T-helper 1 cell treated with Interleukin-12 subunit alpha and Interleukin-12 subunit beta and Interleukin-4 antibody, amounts not matched to agents 30 μg/mL and 1 μg/mL, for 36 hours (primary cell): Measurements from ENCODE around the gene SLC35D1.
A peak's percentile ranks its signal among the peaks of the same experiment; 100 is the strongest.
"Not testable (repeated sequence)": the region's sequence is repeated elsewhere in the genome, so short reads cannot be mapped to it uniquely, and the experiment has no call there.

ENCODE experiments used
- H3K27ac Mint-ChIP-seq: one replicate; pipeline ENCODE4 v1.8.0; 2021; ENCODE audit warnings: mild to moderate bottlenecking, mixed read lengths
- H3K27me3 Mint-ChIP-seq: one replicate; pipeline ENCODE4 v1.8.0; 2021; ENCODE audit warnings: low read depth, mixed read lengths
- H3K36me3 Mint-ChIP-seq: one replicate; pipeline ENCODE4 v1.8.0; 2021; ENCODE audit warnings: low read depth, mixed read lengths
- H3K4me1 Mint-ChIP-seq: one replicate; pipeline ENCODE4 v1.8.0; 2021; ENCODE audit warnings: low read depth, mixed read lengths
- H3K4me3 Mint-ChIP-seq: one replicate; pipeline ENCODE4 v1.8.0; 2021; ENCODE audit warnings: mild to moderate bottlenecking, moderate library complexity, mixed read lengths
- H3K9me3 Mint-ChIP-seq: one replicate; pipeline ENCODE4 v1.8.0; 2021; ENCODE audit warnings: mixed read lengths

Gene SLC35D1

DNA sequence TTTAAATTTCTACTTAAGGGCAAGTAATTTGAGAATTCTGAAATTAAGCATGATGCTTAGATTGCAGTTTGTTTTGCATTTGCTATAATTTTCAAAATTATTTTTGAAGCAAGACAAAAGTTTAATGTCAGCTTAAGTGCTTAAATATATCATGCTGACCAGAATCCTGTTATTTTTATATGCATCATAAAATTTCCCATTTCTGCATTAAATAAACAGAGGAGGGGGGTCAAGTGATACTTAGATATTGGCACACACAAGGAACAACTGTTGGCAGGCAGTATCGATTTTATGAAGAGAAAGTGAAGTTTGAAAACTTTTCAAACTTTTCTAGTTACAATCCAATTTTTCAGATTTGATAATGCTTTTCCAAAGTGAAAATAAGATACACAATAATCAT lies 68.1 kb downstream of the SLC35D1 start:
- no peaks in the 10 kb centered on the region for H3K27me3 Mint-ChIP-seq
- peaks cover 30% of the 10 kb centered on the region for H3K36me3 Mint-ChIP-seq
- no peak overlapping the region for H3K27ac Mint-ChIP-seq
- H3K9me3 Mint-ChIP-seq, result no peaks in the 10 kb centered on the region
- H3K4me1 Mint-ChIP-seq, result peaks cover 20% of the 10 kb centered on the region
- H3K4me3 Mint-ChIP-seq, result no peak overlapping the region

DNA sequence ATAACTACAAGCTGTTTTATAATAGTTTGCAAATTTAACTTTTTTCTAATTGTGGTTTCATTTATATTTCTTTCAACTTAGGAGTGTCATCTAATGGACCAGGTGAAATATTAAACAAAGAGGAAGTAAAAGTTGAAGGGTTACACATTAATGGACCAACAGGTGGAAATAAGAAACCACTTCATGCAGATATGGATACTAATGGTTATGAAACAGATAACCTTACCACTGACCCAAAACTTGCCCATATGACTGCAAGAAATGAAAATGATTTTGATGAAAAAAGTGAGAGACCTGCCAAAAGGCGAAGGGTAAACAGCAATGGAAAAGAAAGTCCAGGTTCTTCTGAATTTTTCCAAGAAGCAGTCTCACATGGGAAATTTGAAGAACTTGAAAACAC lies 69.5 kb downstream of the SLC35D1 start:
- peaks cover 22% of the 10 kb centered on the region for H3K4me1 Mint-ChIP-seq
- peaks cover 32% of the 10 kb centered on the region for H3K36me3 Mint-ChIP-seq
- no peaks in the 10 kb centered on the region for H3K27me3 Mint-ChIP-seq
- peak overlapping the region; percentile 38 for H3K27ac Mint-ChIP-seq
- no peaks in the 10 kb centered on the region for H3K9me3 Mint-ChIP-seq
- no peak overlapping the region for H3K4me3 Mint-ChIP-seq

DNA sequence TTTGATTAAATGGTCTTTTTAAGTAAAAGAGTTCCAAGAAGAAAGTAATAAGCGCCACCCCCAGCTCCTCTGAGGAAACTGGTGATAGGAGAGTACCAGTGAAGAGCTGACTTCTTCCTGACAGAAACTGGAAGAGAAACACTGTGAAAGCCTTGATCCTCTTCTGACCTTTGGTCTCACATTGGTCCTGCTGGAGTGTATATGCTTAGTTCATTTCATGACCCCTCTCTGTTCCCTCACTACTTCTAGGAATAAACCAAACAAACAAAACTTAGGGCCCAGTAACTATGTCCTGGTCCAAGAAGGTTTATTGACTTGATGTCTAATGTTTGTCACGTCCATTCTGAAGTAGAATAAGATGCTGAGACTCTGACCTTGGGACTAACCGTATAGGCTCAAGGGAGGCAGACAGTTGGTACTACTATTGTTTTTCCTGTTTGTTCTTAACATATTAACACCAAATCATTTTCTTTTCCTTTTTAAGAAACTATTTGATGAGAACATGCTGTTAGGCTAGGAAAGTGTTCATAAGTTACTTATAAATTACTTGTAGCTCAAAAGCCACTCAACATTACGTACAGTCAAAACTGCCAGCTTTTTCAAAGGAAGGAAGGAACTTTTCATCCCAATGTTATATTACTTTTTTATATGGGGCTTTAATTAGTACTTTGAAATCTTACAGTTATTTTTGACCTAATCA lies 71.2 kb downstream of the SLC35D1 start:
- Mint-ChIP-seq H3K4me3 (no peak overlapping the region), H3K27ac (no peak overlapping the region), H3K9me3 (no peaks in the 10 kb centered on the region), H3K4me1 (peaks cover 22% of the 10 kb centered on the region), H3K36me3 (peaks cover 36% of the 10 kb centered on the region), H3K27me3 (no peaks in the 10 kb centered on the region)

DNA sequence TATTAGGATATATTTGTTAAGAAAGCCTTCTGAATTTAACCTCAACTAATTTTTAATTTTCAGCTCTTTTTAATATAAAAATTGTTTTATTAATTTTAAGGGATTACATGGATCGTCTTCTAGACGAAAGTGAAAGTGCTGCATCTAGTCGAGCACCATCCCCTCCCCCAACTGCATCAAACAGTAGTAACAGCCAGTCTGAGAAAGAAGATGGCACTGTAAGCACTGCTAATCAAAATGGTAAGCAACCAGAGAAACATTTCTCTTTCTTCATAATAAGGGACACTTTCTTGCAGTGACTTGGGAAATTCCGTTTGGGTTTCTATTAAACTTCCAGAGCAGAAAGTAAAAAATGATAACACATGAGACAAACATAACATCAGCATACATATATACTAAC lies 72.3 kb downstream of the SLC35D1 start:
- Mint-ChIP-seq H3K36me3 (peaks cover 39% of the 10 kb centered on the region), H3K27ac (peak overlapping the region; percentile 83), H3K9me3 (no peaks in the 10 kb centered on the region), H3K4me1 (peaks cover 22% of the 10 kb centered on the region), H3K4me3 (peak overlapping the region; percentile 73), H3K27me3 (no peaks in the 10 kb centered on the region)

DNA sequence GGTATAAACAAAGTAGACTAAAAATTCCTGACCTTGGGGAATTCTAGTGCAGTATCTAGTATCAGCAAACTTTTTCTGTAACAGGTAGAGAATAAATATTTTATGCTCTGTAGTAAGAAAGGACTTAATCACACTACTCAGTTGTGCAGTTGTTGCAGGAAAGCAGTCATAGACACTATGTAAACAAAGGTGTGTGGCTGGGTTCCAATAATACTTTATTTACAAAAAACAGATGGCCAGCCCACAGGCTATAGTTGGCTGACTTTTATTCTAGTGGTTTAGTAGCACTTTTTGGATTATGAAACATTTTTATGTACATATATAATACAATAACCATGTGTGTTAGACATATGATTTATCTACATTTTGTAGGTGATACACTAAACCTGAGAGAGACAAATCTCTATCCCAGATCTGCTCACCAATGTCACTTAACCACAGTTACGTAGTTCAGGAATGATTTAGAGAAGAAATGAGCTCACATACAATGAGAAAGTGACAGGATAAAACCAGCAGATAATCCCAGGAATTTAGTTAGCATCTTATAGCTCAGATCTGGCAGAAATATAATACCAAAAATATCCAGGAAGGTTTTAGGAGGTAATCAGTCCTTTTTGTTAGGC lies 73.1 kb downstream of the SLC35D1 start:
- peak overlapping the region; percentile 73 for H3K4me3 Mint-ChIP-seq
- H3K27ac Mint-ChIP-seq, result peak overlapping the region; percentile 83
- H3K27me3 Mint-ChIP-seq, result no peaks in the 10 kb centered on the region
- no peaks in the 10 kb centered on the region for H3K9me3 Mint-ChIP-seq
- H3K4me1 Mint-ChIP-seq, result peaks cover 22% of the 10 kb centered on the region
- H3K36me3 Mint-ChIP-seq, result peaks cover 40% of the 10 kb centered on the region

DNA sequence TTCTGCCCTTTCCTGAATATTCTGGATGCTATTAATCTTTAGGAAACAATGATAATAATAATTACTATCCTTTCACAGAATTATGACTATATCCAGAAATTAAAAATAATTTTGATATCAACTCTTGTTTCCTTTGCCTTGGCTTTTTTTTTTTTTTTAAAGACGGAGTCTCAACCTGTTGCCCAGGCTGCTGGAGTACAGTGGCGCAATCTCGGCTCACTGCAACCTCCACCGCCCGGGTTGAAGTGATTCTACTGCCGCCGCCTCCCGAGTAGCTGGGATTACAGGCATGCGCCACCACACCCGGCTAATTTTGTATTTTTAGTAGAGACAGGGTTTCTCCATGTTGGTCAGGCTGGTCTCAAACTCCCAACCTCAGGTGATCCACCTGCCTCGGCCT lies 74.3 kb downstream of the SLC35D1 start:
- Mint-ChIP-seq H3K4me1 (peaks cover 25% of the 10 kb centered on the region), H3K36me3 (peaks cover 43% of the 10 kb centered on the region)
- not testable (repeated sequence) for H3K27ac Mint-ChIP-seq, H3K4me3 Mint-ChIP-seq, H3K9me3 Mint-ChIP-seq, H3K27me3 Mint-ChIP-seq

DNA sequence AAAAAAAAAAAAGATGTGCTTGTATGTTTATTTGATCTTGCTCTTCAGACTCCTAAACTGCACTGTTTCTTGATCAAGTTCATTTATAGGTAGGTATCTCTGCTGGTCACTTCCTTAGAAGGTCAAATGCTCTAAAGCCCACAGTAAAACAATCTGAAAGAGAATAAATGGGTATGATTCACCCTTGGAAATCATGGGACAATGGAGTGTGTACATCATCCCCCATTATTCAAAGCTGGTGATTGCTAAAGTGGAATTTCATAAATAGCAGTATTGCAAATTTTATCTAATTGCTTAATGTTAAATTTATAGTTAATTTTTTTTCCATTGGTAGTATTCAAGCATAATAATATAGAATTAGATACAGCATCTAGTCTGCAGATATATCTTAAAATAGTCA lies 75.7 kb downstream of the SLC35D1 start:
- H3K36me3 Mint-ChIP-seq, result peaks cover 38% of the 10 kb centered on the region
- H3K4me1 Mint-ChIP-seq, result peaks cover 24% of the 10 kb centered on the region
- peak overlapping the region; percentile 29 for H3K27ac Mint-ChIP-seq
- no peaks in the 10 kb centered on the region for H3K9me3 Mint-ChIP-seq
- no peaks in the 10 kb centered on the region for H3K27me3 Mint-ChIP-seq
- H3K4me3 Mint-ChIP-seq, result no peak overlapping the region

DNA sequence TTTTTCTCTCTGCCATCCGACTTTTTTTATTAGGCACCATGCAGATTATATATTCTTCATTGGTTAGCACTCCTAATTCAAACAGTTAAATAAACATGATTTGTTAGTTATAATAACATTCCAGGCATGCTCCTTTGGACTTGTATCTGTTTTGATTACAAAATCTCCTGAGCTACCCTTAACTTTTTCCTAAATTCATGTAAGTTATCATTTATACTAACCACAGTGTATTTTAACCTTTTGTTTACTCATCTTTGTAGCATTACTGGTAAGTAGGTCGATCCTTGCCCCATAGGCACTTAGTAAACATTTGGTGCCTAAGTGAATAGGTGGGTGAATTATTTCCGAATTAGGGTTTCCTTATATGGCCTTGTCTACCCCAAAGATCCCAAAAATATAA lies 85.4 kb downstream of the SLC35D1 start:
- Mint-ChIP-seq H3K27me3 (no peaks in the 10 kb centered on the region), H3K27ac (no peak overlapping the region), H3K36me3 (peaks cover 57% of the 10 kb centered on the region), H3K4me3 (no peak overlapping the region), H3K9me3 (peaks cover 15% of the 10 kb centered on the region), H3K4me1 (peaks cover 12% of the 10 kb centered on the region)

DNA sequence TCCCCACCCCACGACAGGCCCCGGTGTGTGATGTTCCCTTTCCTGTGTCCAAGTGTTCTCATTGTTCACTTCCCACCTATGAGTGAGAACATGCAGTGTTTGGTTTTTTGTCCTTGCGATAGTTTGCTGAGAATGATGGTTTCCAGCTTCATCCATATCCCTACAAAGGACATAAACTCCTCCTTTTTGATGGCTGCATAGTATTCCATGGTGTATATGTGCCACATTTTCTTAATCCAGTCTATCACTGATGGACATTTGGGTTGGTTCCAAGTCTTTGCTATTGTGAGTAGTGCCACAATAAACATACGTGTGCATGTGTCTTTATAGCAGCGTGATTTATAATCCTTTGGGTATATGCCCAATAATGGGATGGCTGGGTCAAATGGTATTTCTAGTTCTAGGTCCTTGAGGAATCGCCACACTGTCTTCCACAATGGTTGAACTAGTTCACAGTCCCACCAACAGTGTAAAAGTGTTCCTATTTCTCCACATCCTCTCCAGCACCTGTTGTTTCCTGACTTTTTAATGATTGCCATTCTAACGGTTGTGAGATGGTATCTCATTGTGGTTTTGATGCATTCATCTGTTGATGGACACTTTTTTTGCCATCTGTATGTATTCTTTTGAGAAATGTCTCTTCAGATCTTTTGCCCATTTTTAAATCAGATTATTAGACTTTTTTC lies 87.6 kb downstream of the SLC35D1 start:
- Mint-ChIP-seq H3K9me3 (peaks cover 15% of the 10 kb centered on the region), H3K4me1 (peaks cover 18% of the 10 kb centered on the region), H3K36me3 (peaks cover 58% of the 10 kb centered on the region)
- not testable (repeated sequence) for H3K27me3 Mint-ChIP-seq, H3K4me3 Mint-ChIP-seq, H3K27ac Mint-ChIP-seq

DNA sequence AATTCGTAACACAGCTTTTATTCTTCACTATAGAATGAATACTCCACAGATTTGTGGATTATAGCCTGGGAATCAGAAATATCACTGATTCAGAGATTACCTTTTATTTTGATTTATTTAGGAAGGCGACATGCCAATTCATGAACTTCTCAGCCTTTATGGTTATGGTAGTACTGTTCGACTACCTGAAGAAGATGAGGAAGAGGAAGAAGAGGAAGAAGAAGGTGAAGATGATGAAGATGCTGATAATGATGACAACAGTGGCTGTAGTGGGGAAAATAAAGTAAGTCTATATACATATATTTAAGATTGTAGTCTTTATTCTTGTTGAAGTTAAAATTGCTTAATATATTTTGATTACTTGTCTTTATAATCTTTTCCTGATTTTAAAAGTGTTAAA lies 96.0 kb downstream of the SLC35D1 start:
- Mint-ChIP-seq H3K4me1 (peaks cover 33% of the 10 kb centered on the region), H3K4me3 (no peak overlapping the region), H3K36me3 (peaks cover 48% of the 10 kb centered on the region)

DNA sequence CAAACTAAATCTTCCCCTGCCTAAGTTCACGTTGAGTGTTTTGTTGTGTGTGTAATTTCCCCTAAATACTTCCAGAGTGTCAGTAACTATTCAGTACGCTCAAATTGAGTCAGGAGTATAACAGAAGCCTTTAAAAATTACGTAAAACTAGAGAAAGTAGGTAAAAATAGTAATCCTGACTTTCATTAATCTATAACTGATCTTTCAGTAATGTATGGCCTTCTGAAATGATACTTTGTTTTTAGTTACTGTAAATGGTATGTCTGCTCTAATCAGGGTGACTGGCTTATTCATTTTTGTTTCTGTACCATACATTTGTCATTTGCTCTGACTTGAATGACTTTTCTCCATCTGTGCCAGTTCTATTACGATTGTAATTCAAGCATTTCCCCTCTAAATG lies 99.7 kb downstream of the SLC35D1 start:
- Mint-ChIP-seq H3K9me3 (no peaks in the 10 kb centered on the region), H3K27ac (no peak overlapping the region), H3K36me3 (peaks cover 38% of the 10 kb centered on the region), H3K4me3 (no peak overlapping the region), H3K27me3 (no peaks in the 10 kb centered on the region), H3K4me1 (peaks cover 18% of the 10 kb centered on the region)

More for the DNA sequence above, 96.0 kb downstream of the SLC35D1 start:
- H3K27ac Mint-ChIP-seq, result no peak overlapping the region
- no peaks in the 10 kb centered on the region for H3K27me3 Mint-ChIP-seq
- no peaks in the 10 kb centered on the region for H3K9me3 Mint-ChIP-seq

DNA sequence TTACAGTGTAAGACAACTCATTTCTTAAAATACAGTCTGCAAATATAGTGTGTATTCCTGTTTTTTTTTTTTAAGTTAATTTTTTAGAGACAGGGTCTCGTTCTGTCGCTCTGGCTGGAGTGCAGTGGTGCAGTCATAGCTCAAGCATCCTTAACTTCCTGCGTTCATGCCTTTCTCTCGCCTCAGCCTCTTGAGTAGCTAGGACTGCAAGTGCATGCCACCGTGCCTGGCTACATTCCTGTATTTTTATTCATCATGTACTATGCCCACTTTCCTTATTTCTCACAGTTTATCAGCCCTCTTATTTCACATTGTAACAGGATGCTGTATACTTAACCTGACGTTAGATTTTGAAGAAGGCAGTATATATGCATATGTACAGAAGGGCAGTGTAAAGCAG lies 102.4 kb downstream of the SLC35D1 start:
- H3K27me3 Mint-ChIP-seq, result no peaks in the 10 kb centered on the region
- no peak overlapping the region for H3K27ac Mint-ChIP-seq
- H3K9me3 Mint-ChIP-seq, result no peaks in the 10 kb centered on the region
- H3K4me1 Mint-ChIP-seq, result peaks cover 25% of the 10 kb centered on the region
- no peak overlapping the region for H3K4me3 Mint-ChIP-seq
- peaks cover 41% of the 10 kb centered on the region for H3K36me3 Mint-ChIP-seq
